HG02763 (cell line): ENCODE data around the gene SART3.
A peak's percentile ranks its signal among the peaks of the same experiment; 100 is the strongest.

ENCODE experiments used
- ATAC-seq: cut with Tn5 transposase; IDR thresholded peaks from one replicate; pipeline ENCODE4 v1.9.1; 2021; ENCODE audit warnings: mild to moderate bottlenecking, moderate library complexity; ENCODE audit not compliant: unreplicated experiment

Gene SART3

DNA sequence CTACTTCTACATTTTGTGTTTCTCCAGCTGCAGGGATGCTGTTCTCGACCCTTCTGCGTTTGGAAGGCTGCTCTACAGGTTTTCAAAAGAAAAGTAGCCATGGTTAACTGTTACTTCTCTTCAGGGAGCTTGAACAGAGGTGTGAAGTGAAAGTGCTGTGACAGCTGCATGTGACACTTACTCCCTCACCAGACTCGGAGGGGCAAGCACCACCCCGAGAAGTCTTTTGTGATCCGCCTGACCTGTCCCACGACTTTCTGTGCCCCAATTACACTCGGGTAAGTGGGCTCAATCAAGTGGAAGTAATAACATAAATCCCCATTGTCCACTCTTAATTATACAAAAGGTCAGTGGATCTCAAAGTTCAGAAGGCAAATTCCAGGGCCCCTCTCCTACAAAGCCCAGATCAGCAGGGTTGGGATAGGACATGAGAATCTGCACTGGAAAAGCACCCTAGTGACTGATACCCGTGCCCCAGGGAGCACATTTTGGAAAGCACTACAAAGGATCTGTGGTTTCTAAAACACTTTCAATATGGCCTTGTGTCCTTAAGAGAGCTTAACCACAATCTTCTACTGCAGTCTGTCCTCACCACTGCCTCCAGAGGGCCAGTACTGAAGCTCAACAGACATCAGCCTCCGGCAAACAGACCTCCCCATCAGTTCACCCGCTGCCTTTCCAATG is 34.3 kb downstream of the SART3 start:
- no peak for ATAC-seq

DNA sequence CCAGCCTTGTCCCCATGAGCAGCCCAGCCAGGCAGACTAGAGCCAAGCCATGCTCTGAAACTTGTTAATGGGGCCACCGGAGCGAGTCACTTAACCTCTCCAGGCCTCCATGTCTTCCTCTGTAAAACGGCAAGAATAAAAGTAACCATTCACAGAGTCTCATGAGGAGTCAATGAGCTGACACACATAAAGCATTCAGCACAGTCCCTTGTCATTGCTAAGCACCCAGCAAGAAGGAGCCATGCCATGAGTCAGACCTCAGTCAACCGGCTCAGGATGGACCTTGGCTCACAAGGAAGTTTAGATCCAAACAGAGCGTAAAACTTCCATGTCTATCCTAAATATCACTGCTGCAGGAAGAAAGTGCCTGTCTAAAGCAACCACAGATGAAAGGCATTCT is 35.3 kb downstream of the SART3 start:
- ATAC-seq: no peak

DNA sequence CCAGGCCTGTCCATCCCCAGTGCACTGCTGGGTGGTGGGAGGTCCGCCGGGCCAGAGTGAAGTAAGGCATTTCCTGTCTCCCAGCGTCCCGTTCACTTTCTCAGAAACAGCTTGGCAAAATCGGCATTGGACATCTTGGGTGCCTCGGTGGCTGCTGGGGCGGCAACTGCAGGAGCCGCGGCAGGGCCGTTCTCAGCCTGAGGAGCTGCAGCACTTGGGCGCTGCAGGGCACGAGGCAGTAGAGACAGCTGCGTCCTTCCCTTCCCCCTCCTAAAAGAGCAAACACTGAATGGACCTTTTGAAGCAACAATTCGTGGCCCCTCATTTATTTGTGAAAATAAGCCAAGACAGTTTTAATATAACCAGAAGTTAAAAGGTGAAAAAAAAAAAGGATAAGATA is 37.6 kb downstream of the SART3 start:
- ATAC-seq: no peak

DNA sequence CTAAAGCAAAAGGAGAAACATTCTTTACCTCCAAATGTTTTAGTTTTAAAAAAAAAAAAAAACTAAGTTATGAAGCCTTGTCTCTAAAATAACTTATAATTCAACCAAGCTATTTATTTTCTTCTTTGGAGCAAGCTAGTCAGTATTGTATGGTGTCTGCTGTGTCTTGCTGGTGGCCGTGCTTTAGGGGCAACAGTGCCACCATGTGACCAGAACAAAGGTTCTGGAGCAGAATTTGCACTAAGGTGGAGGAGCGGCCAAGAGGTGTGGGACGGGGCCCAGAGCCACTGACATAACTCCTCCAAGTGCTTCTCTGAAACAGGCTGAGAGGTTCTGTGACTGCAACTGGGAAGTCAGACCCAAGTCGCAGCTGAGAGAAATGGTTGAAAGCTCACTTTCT is 41.4 kb downstream of the SART3 start:
- no peak for ATAC-seq

DNA sequence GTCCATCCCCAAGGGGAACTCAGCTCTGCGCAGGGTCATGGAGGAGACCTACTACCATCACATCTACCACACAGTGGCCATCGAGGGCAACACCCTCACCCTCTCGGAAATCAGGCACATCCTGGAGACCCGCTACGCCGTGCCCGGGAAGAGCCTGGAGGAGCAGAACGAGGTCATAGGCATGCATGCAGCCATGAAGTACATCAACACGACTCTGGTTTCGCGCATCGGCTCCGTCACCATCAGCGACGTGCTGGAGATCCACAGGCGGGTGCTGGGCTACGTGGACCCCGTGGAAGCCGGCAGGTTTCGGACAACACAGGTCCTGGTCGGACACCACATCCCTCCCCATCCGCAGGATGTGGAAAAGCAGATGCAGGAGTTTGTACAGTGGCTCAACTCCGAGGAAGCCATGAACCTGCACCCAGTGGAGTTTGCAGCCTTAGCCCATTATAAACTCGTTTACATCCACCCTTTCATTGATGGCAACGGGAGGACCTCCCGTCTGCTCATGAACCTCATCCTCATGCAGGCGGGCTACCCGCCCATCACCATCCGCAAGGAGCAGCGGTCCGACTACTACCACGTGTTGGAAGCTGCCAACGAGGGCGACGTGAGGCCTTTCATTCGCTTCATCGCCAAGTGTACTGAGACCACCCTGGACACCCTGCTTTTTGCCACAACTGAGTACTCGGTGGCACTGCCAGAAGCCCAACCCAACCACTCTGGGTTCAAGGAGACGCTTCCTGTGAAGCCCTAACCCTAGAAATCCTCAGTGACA is 42.1 kb downstream of the SART3 start:
- ATAC-seq: no peak

DNA sequence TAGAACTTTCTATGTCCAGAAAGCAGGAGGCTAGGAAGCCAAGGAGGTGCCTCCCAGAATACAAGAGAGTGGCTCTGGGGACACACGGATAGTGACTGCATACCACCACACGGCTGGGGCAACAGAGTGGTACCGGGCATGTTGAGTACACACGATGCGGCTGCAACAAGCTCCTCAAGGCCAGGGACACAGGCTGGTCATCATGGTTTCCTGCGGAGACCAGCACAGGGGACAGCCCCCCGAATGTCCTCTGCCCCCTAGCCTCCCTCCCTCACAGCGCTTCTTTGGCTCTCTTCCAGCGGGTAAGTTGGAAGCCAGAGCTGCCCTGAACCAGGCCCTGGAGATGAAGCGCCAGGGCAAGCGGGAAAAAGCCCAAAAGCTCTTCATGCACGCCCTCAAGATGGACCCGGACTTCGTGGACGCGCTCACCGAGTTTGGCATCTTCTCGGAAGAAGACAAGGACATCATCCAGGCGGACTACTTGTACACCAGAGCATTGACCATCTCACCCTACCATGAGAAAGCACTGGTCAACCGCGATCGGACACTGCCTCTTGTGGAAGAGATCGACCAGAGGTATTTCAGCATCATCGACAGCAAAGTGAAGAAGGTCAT is 42.8 kb downstream of the SART3 start:
- no peak for ATAC-seq

DNA sequence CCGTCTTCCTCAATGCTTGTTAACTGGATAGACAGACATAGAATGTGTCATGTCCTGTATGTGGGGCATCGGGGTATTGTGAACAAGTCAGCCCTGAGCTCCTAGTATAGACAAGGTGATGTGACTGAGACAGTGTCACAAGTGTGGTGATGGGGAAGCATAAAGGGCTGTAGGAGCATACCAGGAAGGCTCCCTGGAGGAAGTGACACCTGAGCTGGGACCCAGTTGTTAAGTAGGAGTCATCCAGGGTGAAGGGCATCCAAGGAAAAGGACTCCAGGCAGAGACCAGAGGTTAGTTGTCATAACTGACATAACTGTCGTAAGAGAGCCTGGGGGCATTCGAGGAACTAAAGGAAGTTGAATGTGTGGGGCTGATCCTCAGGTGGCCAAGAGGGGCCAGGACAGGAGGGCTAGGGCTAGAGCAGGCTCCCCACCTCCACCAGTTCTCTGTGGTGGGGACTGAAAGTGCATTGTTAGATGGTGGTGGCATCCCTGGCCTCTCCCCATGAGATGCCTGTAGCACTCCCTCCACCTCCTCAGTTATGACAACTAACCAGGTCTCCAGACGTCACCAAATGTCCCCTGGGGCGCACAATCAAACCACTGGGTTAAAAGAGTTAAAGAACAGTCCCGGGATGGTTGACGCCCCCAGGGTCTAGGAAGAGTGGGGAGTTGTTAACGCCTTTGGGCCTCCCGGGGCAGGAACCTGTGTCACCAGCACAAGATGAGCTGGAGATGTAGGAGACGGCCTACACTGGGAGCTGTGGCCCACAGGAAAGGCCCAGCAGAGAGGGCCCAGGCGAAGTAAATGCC is 43.5 kb downstream of the SART3 start:
- no peak for ATAC-seq

DNA sequence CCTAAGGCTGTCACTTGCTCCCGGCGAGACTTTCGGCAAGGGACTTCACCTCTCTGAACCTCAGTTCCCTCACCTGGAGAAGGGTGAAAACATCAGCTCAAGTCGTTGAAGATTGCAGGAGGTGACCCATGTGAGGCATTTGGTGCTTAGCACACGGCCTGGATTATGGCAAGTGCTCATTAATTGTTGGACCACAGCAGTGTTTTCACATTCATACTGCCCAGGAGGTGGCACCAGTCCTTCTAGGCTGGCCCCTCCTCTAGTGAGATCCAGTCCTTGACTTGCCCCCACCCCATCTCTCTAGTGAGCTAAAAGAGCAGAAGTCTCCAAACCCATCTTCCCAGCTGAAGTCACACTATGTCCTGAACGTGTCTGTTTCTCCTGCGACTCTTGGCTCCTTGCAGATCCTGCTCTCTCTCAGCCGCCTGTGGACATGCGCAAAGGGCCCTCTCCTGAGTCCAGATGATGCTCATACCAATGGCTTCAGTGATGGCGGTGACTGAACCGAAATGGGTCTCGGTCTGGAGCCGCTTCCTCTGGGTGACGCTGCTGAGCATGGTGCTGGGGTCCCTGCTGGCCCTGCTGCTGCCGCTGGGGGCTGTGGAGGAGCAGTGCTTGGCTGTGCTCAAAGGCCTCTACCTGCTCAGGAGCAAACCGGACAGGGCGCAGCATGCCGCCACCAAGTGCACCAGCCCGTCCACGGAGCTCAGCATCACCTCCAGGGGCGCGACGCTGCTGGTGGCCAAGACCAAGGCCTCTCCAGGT is 44.3 kb downstream of the SART3 start:
- no peak for ATAC-seq

DNA sequence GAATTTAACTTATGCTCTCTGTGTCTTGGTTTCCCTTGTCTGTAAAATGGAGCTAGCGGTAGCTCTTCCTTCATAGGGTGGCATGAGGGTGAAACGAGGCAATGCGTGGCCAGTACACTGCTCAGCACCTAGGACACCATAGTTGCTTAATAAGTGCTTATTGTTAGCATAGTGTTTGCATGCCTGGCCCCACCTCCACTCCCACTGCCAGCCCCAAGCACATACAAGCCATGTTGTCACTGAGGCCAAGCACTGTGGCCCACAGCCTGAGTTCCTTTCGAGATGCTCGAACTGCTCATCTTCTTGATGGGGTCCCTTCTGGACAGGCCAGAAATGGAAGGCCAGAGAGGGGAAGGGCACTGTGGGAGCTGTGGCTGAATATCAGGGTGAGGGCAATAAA is 45.1 kb downstream of the SART3 start:
- ATAC-seq: no peak

DNA sequence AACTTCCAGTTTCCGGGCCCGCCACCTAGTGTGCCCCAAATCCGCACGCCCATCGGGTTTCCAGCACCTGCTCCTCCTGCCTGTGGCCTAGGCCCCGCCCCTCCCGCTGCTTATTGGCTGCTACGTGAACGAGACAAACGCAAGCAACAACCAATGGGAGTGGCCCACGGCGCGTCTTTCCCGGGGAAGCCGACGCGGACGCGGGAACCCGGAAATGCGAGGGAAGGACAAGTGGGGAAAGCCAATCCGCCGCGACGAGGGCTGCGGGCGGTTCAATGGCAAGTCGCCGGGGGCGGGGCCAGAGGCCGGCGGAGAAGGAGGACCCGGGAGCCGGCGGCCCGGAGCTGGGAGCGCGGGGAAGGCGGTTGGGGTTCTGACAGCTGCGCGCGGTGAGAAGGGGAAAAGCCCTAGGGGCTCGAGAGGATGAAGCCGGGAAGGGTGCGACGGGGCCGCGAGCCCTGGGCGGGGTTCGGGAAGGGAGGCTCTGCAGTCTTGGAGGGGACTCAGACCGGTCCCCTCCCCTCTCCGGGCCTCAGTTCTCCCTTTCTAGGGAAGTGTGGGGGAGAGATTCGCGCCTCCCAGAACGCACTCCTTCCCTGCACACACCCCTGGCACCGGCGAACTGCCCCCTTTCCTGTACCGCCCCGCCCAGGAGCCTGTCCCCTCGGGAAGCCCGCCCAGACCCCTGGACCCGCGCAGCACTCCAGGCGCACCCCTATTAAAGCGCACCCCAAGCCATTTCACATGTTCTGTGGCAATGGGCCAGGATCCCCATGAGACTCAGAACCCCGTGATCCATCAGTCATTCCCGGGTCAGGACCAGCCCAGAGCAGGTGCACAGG is 45.8 kb downstream of the SART3 start, which contains the start of gene FICD:
FICD (plus strand) TSS at position 305 of the 842 bp plus-strand sequence. CDS start 1,696 bp downstream, outside the sequence.
- peak; percentile 88 for ATAC-seq

DNA sequence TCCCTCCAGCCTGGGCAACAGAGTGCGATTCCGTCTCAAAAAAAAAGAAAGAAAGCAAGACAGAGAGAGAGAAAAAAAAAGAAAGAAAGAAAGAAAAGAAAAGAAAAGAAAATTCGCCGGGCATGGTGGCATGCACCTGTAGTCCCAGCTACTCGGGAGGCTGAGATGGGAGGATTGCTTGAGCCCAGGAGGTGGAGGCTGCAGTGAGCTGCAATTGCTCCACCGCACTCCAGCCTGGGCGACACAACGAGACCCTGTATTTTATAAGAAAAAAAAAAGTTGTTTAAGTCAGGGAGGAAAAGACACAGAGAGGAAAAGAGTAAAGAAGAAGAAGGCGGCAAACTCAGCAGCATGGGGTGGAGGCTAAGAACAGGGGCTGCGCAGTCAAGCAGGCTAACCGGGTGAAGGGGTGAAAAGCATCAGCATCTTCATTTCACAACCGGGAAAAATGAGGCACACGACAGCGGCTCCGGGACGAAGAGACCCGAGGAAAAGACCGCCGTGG is 46.5 kb downstream of the SART3 start:
- no peak for ATAC-seq

DNA sequence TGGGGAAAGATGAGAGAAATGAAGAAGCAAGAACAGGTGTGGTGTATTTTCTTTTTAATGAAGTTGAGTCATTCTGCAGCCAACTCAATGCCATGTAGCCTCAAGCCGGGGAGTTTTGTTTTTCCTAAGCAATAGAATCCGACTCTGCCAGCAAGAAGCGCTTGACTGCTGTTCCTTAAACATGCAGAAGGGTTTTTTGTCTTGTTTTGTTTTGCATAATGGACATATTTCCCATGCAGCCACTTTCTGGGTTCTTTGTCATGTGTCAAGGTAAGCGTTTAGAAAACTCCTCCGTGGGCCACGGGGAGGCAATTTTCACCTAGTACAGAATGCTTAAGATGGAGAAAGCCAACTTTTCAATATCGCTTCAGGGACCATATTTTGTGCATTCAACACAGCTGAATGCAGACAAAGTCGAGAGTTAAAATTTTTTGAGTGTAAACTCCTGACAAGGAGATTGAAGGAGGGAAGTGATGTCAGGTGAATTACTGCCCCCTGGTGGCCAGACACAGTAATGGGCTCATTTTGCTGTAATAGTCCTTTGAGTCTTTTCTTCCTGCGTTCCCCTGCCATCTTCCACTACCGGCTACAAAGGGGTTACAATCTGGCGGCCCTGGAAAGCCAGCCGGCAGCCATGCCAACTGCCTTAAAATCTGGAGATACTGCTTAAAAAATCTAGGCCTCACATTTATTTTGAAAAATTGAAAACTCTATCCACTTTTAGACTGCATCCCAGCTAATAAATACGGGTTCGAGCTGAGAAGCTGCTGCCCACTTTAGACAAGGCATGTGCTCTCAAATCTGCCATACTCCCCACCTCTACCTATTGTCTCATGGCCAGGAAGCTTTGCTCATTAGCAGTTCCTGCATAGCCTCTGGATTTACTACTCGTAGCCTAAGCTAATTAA is 49.1 kb downstream of the SART3 start:
- no peak for ATAC-seq

DNA sequence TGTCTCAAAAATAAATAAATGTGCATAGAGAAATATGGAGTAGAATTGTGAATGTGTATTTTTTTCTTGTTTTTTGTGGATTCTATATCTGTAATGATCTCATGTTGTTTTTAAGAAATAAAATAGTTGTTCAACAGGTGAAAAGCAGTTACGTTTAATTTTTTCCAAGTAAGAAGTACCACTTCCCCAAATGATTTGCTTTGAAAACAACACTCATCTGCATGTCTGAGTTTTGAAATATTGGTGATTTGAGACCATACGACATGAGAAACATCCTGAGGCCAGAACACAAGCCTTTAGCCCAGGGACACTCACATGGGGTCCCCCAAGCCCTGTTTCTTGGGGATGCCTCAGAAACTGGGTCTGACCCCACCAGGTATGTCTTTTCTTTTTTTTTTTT is 50.1 kb downstream of the SART3 start:
- ATAC-seq: no peak

DNA sequence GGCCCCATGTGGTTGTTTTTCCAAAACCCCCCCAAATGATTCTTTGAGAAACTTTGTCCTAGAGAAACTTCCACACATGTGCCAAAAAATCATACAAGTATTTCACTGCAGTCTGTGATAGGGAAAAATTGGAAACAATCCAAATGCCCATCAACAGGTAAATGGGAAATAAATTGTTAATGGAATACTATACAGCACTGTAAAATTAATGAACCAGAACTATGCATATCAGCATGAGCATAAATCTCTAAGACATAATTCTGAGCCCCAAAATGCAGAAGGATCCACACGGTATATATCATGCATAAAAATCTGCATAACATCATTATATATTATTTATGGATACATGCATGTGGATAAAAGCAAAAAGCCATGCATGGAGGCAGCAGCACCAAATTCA is 51.2 kb downstream of the SART3 start:
- ATAC-seq: no peak

DNA sequence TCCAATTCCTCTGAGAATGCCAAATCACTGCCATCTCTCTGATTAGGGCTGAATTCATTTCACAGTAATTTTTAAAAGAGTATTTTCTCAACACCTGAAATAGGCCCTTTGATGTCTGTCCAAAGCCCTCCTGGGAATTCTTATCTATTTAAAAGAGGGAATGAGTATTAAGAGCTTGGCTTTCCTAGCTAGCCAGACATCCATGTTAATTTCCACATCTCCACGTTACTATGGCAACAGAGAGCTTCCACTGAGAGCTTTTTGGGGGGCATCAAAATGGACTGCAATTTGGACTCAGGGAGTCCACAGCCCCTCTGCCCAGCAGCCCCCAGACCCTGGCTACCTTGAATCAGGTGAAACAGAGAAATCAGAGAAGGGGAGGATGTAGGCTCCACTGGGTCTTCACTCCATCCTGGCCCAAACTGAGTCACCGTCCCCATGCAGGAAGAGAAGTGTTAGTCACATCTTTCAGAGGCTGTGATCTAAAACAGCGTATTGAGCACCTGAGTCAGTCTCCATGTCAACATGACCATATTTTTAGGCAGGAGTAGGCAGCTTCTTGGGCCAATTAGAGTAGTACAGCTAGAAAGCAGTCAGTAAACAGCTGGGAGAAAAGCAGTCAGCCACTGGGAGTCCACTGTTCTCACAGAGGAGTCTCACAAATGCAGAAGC is 52.9 kb downstream of the SART3 start:
- no peak for ATAC-seq

DNA sequence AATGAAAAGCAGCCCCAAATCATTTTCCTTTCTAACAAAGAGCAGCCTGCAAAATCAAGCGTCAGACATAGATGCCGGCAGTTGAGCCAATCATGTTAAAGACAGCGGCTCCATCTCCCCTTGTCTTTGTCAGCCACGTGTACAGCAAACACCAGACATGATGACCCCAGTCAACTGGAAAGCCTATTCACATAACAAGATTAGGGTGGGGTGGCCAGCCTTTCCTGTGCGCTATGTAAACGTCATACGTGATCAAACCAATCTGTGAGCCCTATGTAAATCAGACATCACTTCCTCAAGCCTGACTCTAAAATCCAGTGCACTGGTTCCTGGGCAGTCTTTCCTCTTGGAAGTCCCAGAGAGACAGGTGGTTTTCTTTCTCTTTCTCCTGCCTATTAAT is 55.8 kb downstream of the SART3 start:
- ATAC-seq: no peak

DNA sequence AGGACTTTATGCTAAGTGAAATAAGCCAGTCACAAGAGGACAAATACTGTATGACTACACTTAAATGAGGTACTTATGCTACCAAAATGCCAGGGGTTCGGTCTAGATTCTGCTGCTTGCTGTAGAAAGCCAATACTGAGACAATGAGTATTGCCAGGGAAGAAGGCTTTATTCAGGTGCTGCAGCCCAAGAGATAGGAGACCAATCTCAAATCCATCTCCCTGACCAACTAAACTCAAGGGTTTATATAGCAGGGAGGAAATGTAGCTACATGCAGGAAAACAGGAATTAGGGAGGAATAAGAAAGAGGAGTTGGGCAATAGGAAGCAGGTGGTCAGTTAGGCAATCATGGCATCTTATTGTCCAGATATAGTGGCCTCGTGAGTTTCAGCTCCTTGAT is 58.1 kb downstream of the SART3 start:
- ATAC-seq: no peak

DNA sequence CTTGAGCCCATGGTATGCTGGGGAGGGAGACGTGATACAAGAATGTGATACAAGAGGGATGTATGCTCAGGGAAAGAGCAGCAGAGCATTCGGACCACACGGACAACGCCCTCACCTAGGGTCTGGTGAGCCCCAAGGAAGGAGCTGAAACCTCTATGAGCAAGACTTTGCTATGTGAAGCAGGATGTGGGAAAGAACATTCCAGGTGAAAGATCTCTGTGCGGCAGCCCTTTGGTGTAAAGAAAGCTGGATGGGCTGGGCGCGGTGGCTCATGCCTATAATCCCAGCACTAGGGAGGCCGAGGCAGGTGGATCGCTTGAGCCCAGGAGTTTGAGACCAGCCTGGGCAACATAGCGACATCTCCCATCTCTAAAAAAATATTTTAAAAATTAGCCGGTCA is 62.8 kb downstream of the SART3 start:
- ATAC-seq: no peak
